ENCODE data around the gene ATXN1L. TPM values are rescaled to one million over a fixed set of nuclear protein-coding genes. Genes with fewer than 3 reads are reported as not detected.

Gene ATXN1L
- total and polyA plus RNA-seq, 11 donors: 6.9 to 24.2 (median 17.7) TPM

DNA sequence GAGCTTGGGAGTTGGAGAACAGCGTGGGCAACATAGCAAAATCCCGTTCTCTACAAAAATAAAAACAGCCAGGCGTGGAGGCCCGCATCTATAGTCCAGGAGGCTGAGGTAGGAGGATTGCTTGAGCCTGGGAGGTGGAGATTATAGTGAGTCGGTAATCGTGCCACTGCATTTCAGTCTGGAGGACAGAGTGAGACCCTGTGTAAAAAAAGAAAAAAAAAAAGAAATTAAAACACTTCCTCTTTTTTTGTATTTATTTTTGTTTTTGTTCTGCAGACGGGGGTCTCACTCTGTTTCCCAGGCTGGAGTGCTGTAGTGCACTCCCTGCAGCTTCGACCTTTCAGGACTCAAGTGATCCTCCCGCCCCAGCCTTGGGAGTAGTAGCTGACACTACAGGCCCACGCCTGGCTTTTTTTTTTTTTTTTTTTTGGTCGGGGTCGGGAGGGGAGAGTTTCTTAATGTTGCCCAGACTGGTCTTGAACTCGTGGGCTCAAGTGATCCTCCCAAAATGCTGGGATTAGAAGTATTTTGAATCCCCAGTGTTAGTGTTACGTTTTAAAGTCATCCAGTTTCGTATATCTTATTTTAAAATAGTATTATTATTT lies 51.1 kb downstream of the ATXN1L start:
- Histone ChIP-seq H3K27ac (peak overlapping the region in 9 of 12 donors; percentile 91 to 99 (median 99)), H3K36me3 (peaks cover 0 to 9% (median 0%) of the 10 kb centered on the region in 9 donors), H3K27me3 (no peaks in the 10 kb centered on the region), H3K4me1 (peaks cover 4 to 62% (median 48%) of the 10 kb centered on the region in 12 donors), H3K9me3 (no peaks in the 10 kb centered on the region), H3K4me3 (peak overlapping the region in 11 of 12 donors; percentile 69 to 99 (median 90))
- TF ChIP-seq, protein P1, sequence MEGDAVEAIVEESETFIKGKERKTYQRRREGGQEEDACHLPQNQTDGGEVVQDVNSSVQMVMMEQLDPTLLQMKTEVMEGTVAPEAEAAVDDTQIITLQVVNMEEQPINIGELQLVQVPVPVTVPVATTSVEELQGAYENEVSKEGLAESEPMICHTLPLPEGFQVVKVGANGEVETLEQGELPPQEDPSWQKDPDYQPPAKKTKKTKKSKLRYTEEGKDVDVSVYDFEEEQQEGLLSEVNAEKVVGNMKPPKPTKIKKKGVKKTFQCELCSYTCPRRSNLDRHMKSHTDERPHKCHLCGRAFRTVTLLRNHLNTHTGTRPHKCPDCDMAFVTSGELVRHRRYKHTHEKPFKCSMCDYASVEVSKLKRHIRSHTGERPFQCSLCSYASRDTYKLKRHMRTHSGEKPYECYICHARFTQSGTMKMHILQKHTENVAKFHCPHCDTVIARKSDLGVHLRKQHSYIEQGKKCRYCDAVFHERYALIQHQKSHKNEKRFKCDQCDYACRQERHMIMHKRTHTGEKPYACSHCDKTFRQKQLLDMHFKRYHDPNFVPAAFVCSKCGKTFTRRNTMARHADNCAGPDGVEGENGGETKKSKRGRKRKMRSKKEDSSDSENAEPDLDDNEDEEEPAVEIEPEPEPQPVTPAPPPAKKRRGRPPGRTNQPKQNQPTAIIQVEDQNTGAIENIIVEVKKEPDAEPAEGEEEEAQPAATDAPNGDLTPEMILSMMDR (IDR thresholded peaks at IDR 0.05): no peak
- no peak for TF ChIP-seq POLR2A (IDR thresholded peaks at IDR 0.05)
- DNase-seq (no peak), ATAC-seq (no peak)
- 42 to 48% (median 47%) methylated on average over 15 of the region's 15 CpGs for WGBS, 4 donors
- intact Hi-C loops (cut with DNase I): loop anchor here in 5 of 10 donors (5.0 to 10.0 kb wide), 3 partner anchors 90 to 198 kb away; partner anchors contain the start of genes AP1G1 (in 4 of the 5), DHX38 (in 1 of the 5) and TXNL4B (in 1 of the 5)

DNA sequence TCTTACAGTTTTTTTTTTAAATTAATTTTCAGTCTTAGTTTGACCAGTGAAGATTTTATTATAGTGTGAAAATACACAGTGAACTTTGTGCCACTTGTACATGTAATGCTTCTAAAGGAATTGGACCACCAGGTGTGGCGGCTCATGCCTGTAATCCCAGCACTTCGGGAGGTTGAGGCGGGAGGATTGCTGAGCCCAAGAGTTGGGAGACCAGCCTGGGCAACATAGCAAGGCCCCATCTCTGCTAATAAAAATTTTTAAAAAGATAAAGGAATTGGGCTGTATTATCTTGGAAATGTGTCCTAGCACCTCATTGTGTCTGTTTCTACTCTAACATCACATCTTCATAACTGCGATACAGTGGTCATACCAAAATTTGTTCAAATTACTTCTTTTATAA lies 53.4 kb downstream of the ATXN1L start:
- ATAC-seq: no peak
- no peaks in the 10 kb centered on the region for H3K27me3 ChIP-seq
- TF ChIP-seq, protein P1 (IDR thresholded peaks at IDR 0.05): no peak
- no peak for TF ChIP-seq POLR2A (IDR thresholded peaks at IDR 0.05)

DNA sequence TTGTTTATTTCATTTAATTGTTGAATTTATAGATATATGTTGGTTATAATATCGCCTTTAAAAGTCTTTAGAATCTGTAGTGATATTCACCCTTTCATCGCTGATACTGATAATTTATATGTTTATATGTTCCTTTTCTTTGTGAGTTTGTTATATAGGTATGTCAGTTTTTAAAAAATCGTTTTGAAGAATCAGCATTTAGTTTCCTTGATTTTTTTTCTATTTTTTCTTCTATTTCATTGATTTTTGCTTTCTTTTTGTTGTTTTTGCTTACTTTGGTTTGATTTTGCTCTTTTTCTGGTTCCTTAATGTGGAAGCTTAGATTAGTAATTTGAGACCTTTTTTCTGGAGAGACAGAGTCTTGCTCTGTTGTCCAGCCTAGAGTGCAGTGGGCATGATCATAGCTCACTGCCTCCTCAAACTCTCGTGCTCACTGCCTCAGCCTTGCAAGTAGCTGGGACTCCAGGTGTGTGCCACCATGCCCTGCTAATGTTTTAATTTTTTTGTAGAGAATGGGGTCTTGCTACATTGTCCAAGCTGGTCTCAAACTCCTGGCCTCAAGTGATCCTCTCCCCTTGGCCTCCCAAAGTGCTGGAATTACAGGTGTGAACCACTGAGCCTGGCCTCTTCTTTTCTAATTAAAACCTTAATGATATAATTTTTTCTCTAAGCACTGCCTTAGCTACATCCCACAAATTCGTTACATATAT lies 57.0 kb downstream of the ATXN1L start:
- intact Hi-C loops (cut with DNase I): no loop called here
- no peak for DNase-seq
- 85 to 88% (median 87%) methylated on average over 5 of the region's 5 CpGs for WGBS, 4 donors
- H3K27ac ChIP-seq: peak overlapping the region in 2 of 12 donors; percentile 2 to 53
- ATAC-seq: no peak
- H3K36me3 ChIP-seq: peaks cover 0 to 11% (median 0%) of the 10 kb centered on the region in 9 donors
- H3K27me3 ChIP-seq: no peaks in the 10 kb centered on the region
- H3K4me3 ChIP-seq: no peak overlapping the region
- TF ChIP-seq POLR2A (IDR thresholded peaks at IDR 0.05): no peak
- TF ChIP-seq, protein P1 (IDR thresholded peaks at IDR 0.05): no peak
- peaks cover 0 to 11% (median 0%) of the 10 kb centered on the region in 12 donors for H3K9me3 ChIP-seq
- H3K4me1 ChIP-seq: peaks cover 0 to 83% (median 41%) of the 10 kb centered on the region in 12 donors

More for the DNA sequence above, 53.4 kb downstream of the ATXN1L start:
- H3K27ac ChIP-seq: peak overlapping the region in 4 of 12 donors; percentile 52 to 63 (median 59)
- DNase-seq: no peak
- peaks cover 4 to 75% (median 54%) of the 10 kb centered on the region in 12 donors for H3K4me1 ChIP-seq
- H3K9me3 ChIP-seq: no peaks in the 10 kb centered on the region
- no peak overlapping the region for H3K4me3 ChIP-seq
- peaks cover 0 to 13% (median 0%) of the 10 kb centered on the region in 9 donors for H3K36me3 ChIP-seq
- WGBS, 4 donors: 95 to 97% (median 96%) methylated on average over 4 of the region's 4 CpGs
- intact Hi-C loops (cut with DNase I): loop anchor here in 5 of 10 donors (5.0 to 10.0 kb wide), 3 partner anchors 92 to 196 kb away; partner anchors contain the start of genes AP1G1 (in 4 of the 5), DHX38 (in 1 of the 5) and TXNL4B (in 1 of the 5)

DNA sequence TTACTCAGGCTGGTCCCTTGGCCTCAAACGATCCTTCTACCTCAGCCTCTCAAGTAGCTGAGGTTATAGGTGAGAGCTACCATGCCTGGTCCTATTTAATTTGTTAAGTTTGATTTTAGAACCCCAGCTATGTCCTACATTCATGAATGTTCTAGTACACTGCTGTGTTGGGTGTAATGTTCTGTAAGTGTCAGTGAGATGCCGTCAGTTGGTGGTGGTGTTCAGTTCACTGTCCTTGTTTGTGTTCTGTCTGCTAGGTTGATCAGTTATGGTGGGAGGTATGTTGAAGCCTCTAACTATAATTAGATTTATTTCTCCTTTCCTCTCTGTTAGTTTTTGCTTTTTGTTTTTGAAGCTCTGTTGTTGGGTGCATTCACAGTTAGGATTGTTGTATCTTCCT lies 57.8 kb downstream of the ATXN1L start:
- Histone ChIP-seq H3K36me3 (peaks cover 0 to 8% (median 0%) of the 10 kb centered on the region in 9 donors), H3K4me1 (peaks cover 0 to 80% (median 41%) of the 10 kb centered on the region in 12 donors), H3K9me3 (peaks cover 0 to 11% (median 0%) of the 10 kb centered on the region in 12 donors), H3K4me3 (no peak overlapping the region), H3K27ac (peak overlapping the region in 4 of 12 donors; percentile 2 to 53 (median 8)), H3K27me3 (no peaks in the 10 kb centered on the region)
- no peak for TF ChIP-seq POLR2A (IDR thresholded peaks at IDR 0.05)
- TF ChIP-seq, protein P1 (IDR thresholded peaks at IDR 0.05): no peak
- DNase-seq (no peak), ATAC-seq (peak; percentile 56 to 85 (median 70))
- 51 to 74% (median 58%) methylated on average over 2 of the region's 2 CpGs for WGBS, 4 donors
- intact Hi-C loops (cut with DNase I): no loop called here
